HCT116 (cell line): ENCODE measurements around the gene DKK3. TPM values are rescaled to one million over a fixed set of nuclear protein-coding genes. Genes with fewer than 3 reads are reported as not detected.

Experiments
- ATAC-seq: fragments of 200-7000 bp; cut with Tn5 transposase; 2 replicates; pipeline ENCODE4 v1.9.1; 2020; ENCODE audit warnings: mild to moderate bottlenecking, moderate library complexity
- BruUV-seq: library from RNA; stranded (reverse); fragments of 400-500 nt; replicated peaks from 2 replicates; lab custom pipeline; 2021; lab: Mats Ljungman, UMichigan
- CTCF ChIA-PET: fragments of 300-600 bp; sonication (Branson Sonifier 250); formaldehyde crosslinking; loops from one replicate; lab custom pipeline; 2021; ENCODE audit warnings: antibody characterized with exemption; lab: Charles Lee
- POLR2A ChIA-PET: fragments of 300-600, 350-600 bp; sonication (Branson Sonifier 250); formaldehyde crosslinking; loops from one replicate; lab custom pipeline; 2021; ENCODE audit warnings: antibody characterized with exemption; lab: Charles Lee
- RAD21 ChIA-PET, 2 experiments: fragments of 300-600 bp; sonication (Branson Sonifier 250); formaldehyde crosslinking; loops; one replicate each; lab custom pipeline; 2023; ENCODE audit warnings: low total read pairs in 2 of 2; ENCODE audit not compliant: uncharacterized antibody in 2 of 2, unreplicated experiment in 2 of 2, low non-redundant PET in 1 of 2; lab: Charles Lee
- DNase-seq: peaks from one replicate; pipeline ENCODE4 v3.0.0-alpha.2; 2010; ENCODE audit warnings: low read depth, low spot score
- H2AFZ ChIP-seq: fragments of 200-600 bp; shearing (Covaris generic), sonication (generic); 2 replicates; pipeline ENCODE4 v1.6.1; 2017; ENCODE audit warnings: low read depth, mixed run types, mixed read lengths, antibody characterized with exemption, low read length; ENCODE audit not compliant: poor library complexity, severe bottlenecking
- H3K27ac ChIP-seq: 2 replicates; pipeline ENCODE4 v1.5.1; 2012; ENCODE audit warnings: low read depth, low read length
- H3K27me3 ChIP-seq: fragments of 200-600 bp; sonication (generic); 2 replicates; pipeline ENCODE4 v1.6.1; 2016; ENCODE audit warnings: mixed run types, low read length, mixed read lengths; ENCODE audit not compliant: insufficient read depth
- H3K36me3 ChIP-seq, 2 experiments: fragments of 200-500 bp in 1 of 2; fragments of 200-600 bp in 1 of 2; sonication (Bioruptor generic) in 1 of 2; sonication (generic) in 1 of 2; 2 replicates each; pipeline versions ENCODE4 v1.5.1 to v1.6.1; 2014 to 2016; ENCODE audit warnings: low read length in 2 of 2, inconsistent platforms in 1 of 2, mixed read lengths in 1 of 2, mixed run types in 1 of 2; ENCODE audit not compliant: insufficient read depth in 2 of 2, control insufficient read depth in 1 of 2
- H3K4me1 ChIP-seq, 2 experiments: fragments of 200-600 bp in 1 of 2; sonication (generic) in 1 of 2; 2 replicates each; pipeline versions ENCODE4 v1.5.1 to v1.6.1; 2012 to 2017; ENCODE audit warnings: low read length in 2 of 2, inconsistent platforms in 1 of 2, mild to moderate bottlenecking in 1 of 2, mixed read lengths in 1 of 2, mixed run types in 1 of 2, moderate library complexity in 1 of 2; ENCODE audit not compliant: insufficient read depth in 2 of 2, control insufficient read depth in 1 of 2
- H3K4me2 ChIP-seq: fragments of 200-600 bp; sonication (generic); 2 replicates; pipeline ENCODE4 v1.6.1; 2017; ENCODE audit warnings: mixed run types, low read length, mixed read lengths
- H3K4me3 ChIP-seq, 2 experiments: fragments of 200-600 bp in 1 of 2; sonication (generic) in 1 of 2; replicated peaks in 1 of 2; 2 replicates each; pipeline ENCODE4 v1.5.1; 2011 to 2016; ENCODE audit warnings: low read length in 2 of 2, control low read depth in 1 of 2, low read depth in 1 of 2, mild to moderate bottlenecking in 1 of 2, mixed read lengths in 1 of 2, mixed run types in 1 of 2
- H3K79me2 ChIP-seq: fragments of 200-600 bp; sonication (generic); 2 replicates; pipeline ENCODE4 v1.6.1; 2017; ENCODE audit warnings: mild to moderate bottlenecking, mixed run types, low read length, moderate library complexity, mixed read lengths; ENCODE audit not compliant: insufficient read depth
- H3K9ac ChIP-seq: fragments of 200-600 bp; sonication (generic); 2 replicates; pipeline ENCODE4 v1.6.1; 2016; ENCODE audit warnings: low read length, mixed read lengths
- H3K9me2 ChIP-seq: fragments of 200-600 bp; sonication (generic), shearing (Covaris generic); 2 replicates; pipeline ENCODE4 v1.6.1; 2017; ENCODE audit warnings: mixed run types, mild to moderate bottlenecking, moderate library complexity; ENCODE audit not compliant: insufficient read depth
- H3K9me3 ChIP-seq, 2 experiments: fragments of 200-500 bp in 1 of 2; fragments of 200-600 bp in 1 of 2; sonication (Bioruptor generic) in 1 of 2; sonication (generic) in 1 of 2; 2 replicates each; pipeline ENCODE4 v1.6.1; 2014 to 2017; ENCODE audit warnings: low read length in 2 of 2, mixed read lengths in 2 of 2, inconsistent platforms in 1 of 2, low read depth in 1 of 2, mild to moderate bottlenecking in 1 of 2, mixed run types in 1 of 2, moderate library complexity in 1 of 2; ENCODE audit not compliant: control insufficient read depth in 1 of 2, insufficient read depth in 1 of 2
- H4K20me1 ChIP-seq: fragments of 200-600 bp; sonication (generic), shearing (Covaris generic); 2 replicates; pipeline ENCODE4 v1.6.1; 2017; ENCODE audit warnings: mixed run types, mild to moderate bottlenecking, moderate library complexity; ENCODE audit not compliant: insufficient read depth
- ATF3 ChIP-seq: IDR thresholded peaks from 2 replicates; pipeline ENCODE4 v1.6.1; 2012
- CBX3 ChIP-seq: IDR thresholded peaks from 2 replicates; pipeline ENCODE4 v1.6.1; 2012; ENCODE audit warnings: low read depth
- CTCF ChIP-seq, 3 experiments: fragments of 200-600 bp in 1 of 3; sonication (generic) in 1 of 3; IDR thresholded peaks in 2 of 3; conservative IDR thresholded peaks in 1 of 3; 2 replicates each; pipeline ENCODE4 v1.5.1; 2012 to 2017; ENCODE audit warnings: low read depth in 2 of 3, low read length in 2 of 3, antibody characterized with exemption in 1 of 3, borderline replicate concordance in 1 of 3, control low read depth in 1 of 3, mild to moderate bottlenecking in 1 of 3, mixed read lengths in 1 of 3, mixed run types in 1 of 3, moderate library complexity in 1 of 3; ENCODE audit not compliant: insufficient read depth in 1 of 3
- EGR1 ChIP-seq: IDR thresholded peaks from 2 replicates; pipeline ENCODE4 v1.6.1; 2012; ENCODE audit warnings: low read depth
- EZH2 ChIP-seq: fragments of 200-600 bp; sonication (generic); IDR thresholded peaks from 2 replicates; pipeline ENCODE4 v1.6.1; 2017; ENCODE audit warnings: antibody characterized with exemption, mixed run types
- EZH2phosphoT487 ChIP-seq: fragments of 200-600 bp; IDR thresholded peaks from 2 replicates; pipeline ENCODE4 v1.6.1; 2018; ENCODE audit warnings: antibody characterized with exemption, borderline replicate concordance
- FOSL1 ChIP-seq: IDR thresholded peaks from 2 replicates; pipeline ENCODE4 v1.6.1; 2012; ENCODE audit warnings: low read depth
- JUND ChIP-seq: IDR thresholded peaks from 2 replicates; pipeline ENCODE4 v1.6.1; 2012
- POLR2A ChIP-seq: IDR thresholded peaks from 2 replicates; pipeline ENCODE4 v1.7.0; 2011; ENCODE audit warnings: borderline replicate concordance; ENCODE audit not compliant: insufficient read depth, insufficient read length; ENCODE audit errors: extremely low read depth
- POLR2AphosphoS5 ChIP-seq: IDR thresholded peaks from 2 replicates; pipeline ENCODE4 v1.6.1; 2011; ENCODE audit warnings: mild to moderate bottlenecking, low read depth, low read length, moderate library complexity
- RAD21 ChIP-seq: IDR thresholded peaks from 2 replicates; pipeline ENCODE4 v1.6.1; 2012; ENCODE audit warnings: low read depth, mild to moderate bottlenecking
- REST ChIP-seq: IDR thresholded peaks from 2 replicates; pipeline ENCODE4 v1.6.1; 2012; ENCODE audit warnings: low read depth
- SIN3A ChIP-seq: IDR thresholded peaks from 2 replicates; pipeline ENCODE4 v1.6.1; 2012; ENCODE audit warnings: low read depth
- SP1 ChIP-seq: IDR thresholded peaks from 2 replicates; pipeline ENCODE4 v1.6.1; 2012; ENCODE audit warnings: low read depth
- TCF7L2 ChIP-seq: IDR thresholded peaks from 2 replicates; pipeline ENCODE4 v1.7.0; 2011; ENCODE audit warnings: borderline replicate concordance, inconsistent platforms; ENCODE audit not compliant: insufficient read depth, insufficient read length; ENCODE audit errors: extremely low read depth
- YY1 ChIP-seq: IDR thresholded peaks from 2 replicates; pipeline ENCODE4 v1.6.1; 2011; ENCODE audit warnings: low read length, low read depth, moderate library complexity, mild to moderate bottlenecking; ENCODE audit not compliant: insufficient replicate concordance; ENCODE audit errors: extremely low read depth
- ZBTB33 ChIP-seq: IDR thresholded peaks from 2 replicates; pipeline ENCODE4 v1.6.1; 2011; ENCODE audit warnings: mild to moderate bottlenecking, low read length, moderate library complexity; ENCODE audit not compliant: insufficient replicate concordance; ENCODE audit errors: extremely low read depth
- ZFX ChIP-seq: fragments of 450-650 bp; IDR thresholded peaks from 2 replicates; pipeline ENCODE4 v1.6.1; 2017
- ZNF274 ChIP-seq: fragments of 200-500 bp; sonication (Bioruptor generic); IDR thresholded peaks from 2 replicates; pipeline ENCODE4 v1.6.1; 2014; ENCODE audit warnings: mild to moderate bottlenecking, low read depth, low read length, inconsistent platforms
- intact Hi-C: fragments of 100-400 bp; cut with micrococcal nuclease; formaldehyde crosslinking; loops from 2 replicates; pipeline ENCODE4 v1.10.0; 2022
- total RNA-seq: library from RNA; stranded (reverse); gene quantifications from one replicate; pipeline ENCODE4 v1.2.1, GENCODE V29; 2021; ENCODE audit not compliant: unreplicated experiment

Gene DKK3
- total RNA-seq, 1 experiment from 2014 or later = 0.49 TPM

- peak; percentile 86 for ATAC-seq
- Histone ChIP-seq H3K79me2 (no peaks in the 10 kb centered on the region), H3K4me3 (peak overlapping the region in 1 of 2 experiments; percentile 44; a peak in 3 of 4 replicates)
- TF ChIP-seq RAD21 = no peak
- TF ChIP-seq ZBTB33 = no peak
- TF ChIP-seq TCF7L2 = no peak
- peak; percentile 36; the same call in 1 of the 2 replicates for TF ChIP-seq FOSL1
- TF ChIP-seq SP1 = peak; percentile 52; the same call in 1 of the 2 replicates
- TF ChIP-seq SIN3A = no peak
- TF ChIP-seq CTCF (IDR thresholded peaks at IDR 0.05 in 2 of 3, conservative IDR thresholded peaks at IDR 0.05 in 1 of 3; ENCODE audit: borderline replicate concordance in 1 of 3, insufficient read depth in 1 of 3, low read depth in 2 of 3, low read length in 2 of 3) = no peak
- no peak for TF ChIP-seq CBX3
- TF ChIP-seq POLR2AphosphoS5 = peak; percentile 27; the same call in 1 of the 2 replicates
- no peak for TF ChIP-seq EZH2
- TF ChIP-seq POLR2A = no peak
- no peak for TF ChIP-seq REST
- peak; percentile 33 for TF ChIP-seq YY1
- no peak for TF ChIP-seq EGR1
- no peak; the same call in 1 of the 2 replicates for TF ChIP-seq JUND
- no peak for TF ChIP-seq ZFX
- TF ChIP-seq EZH2phosphoT487 = no peak
- no peak for TF ChIP-seq ZNF274
- TF ChIP-seq ATF3 = no peak
These were observed 31.1 kb downstream of the DKK3 start for GRCh38 chr11:11977206-11977938.

More at GRCh38 chr11:11977206-11977938, 31.1 kb downstream of the DKK3 start:
- POLR2A ChIA-PET = no interaction called here
- no peaks in the 10 kb centered on the region for H4K20me1 ChIP-seq
- peak overlapping the region; percentile 60 for H3K27ac ChIP-seq
- peaks cover 25 to 44% of the 10 kb centered on the region in 2 experiments for H3K4me1 ChIP-seq
- intact Hi-C loops = no loop called here
- H3K9me2 ChIP-seq = no peaks in the 10 kb centered on the region
- no peaks in the 10 kb centered on the region for H3K36me3 ChIP-seq
- CTCF ChIA-PET = interaction anchor here (0.6 to 2.4 kb wide), 4 partner anchors 11 to 124 kb away, joined by 3 to 21 read pairs (median 4); no protein-coding TSS in a partner anchor
- peak; percentile 45 for DNase-seq
- RAD21 ChIA-PET = interaction anchor here (1.1 to 1.4 kb wide), 2 partner anchors 10 to 67 kb away, joined by 3 read pairs; no protein-coding TSS in a partner anchor
- H3K9me3 ChIP-seq = no peaks in the 10 kb centered on the region; a peak in 1 of 4 replicates
- no TSS peak for BruUV-seq
- peak overlapping the region; percentile 79 for H3K4me2 ChIP-seq
- no peaks in the 10 kb centered on the region for H3K27me3 ChIP-seq
- H2AFZ ChIP-seq = peak overlapping the region; percentile 51
- H3K9ac ChIP-seq = peak overlapping the region; percentile 45
